ENCODE measurements around the gene RECK. TPM values are rescaled to one million over a fixed set of nuclear protein-coding genes. Genes with fewer than 3 reads are reported as not detected.

The RECK gene
- total RNA-seq, 1 experiment from 2014 or later = 13.2 TPM

DNA sequence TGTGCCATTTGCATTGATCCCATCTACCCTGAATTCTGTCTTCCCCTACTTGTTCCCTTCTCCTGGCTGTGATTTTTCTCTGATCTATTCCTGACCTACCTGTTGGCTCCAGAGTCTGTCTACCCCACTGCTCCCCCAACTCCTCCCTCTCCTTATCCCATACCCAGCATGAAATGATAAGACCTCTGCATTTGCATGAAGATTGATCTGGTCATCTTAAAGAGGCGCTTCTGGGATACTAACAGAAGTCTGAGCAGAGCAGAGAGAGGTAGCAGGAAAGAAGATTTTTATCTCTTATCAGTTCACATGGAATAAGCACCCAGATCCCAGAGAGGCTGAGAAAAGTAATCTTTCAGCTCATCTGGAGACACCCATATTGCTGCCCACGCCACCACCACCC is 81.5 kb downstream of the RECK start:
- H3K4me3 ChIP-seq (ENCODE audit: low read depth in 2 of 2, low read length in 2 of 2) = no peak overlapping the region
- no TSS peak for BruUV-seq (replicated peaks)
- CTCF ChIA-PET = interaction anchor here (1.1 kb wide), 1 partner anchor 16 kb away, joined by 4 read pairs; no protein-coding TSS in a partner anchor
- no peaks in the 10 kb centered on the region for H3K27me3 ChIP-seq (ENCODE audit: control insufficient read depth, insufficient read depth, low read length)
- no peak for DNase-seq (ENCODE audit: low read depth, low spot score)
- H3K4me1 ChIP-seq (ENCODE audit: control insufficient read depth, insufficient read depth, low read length) = no peaks in the 10 kb centered on the region
- no peaks in the 10 kb centered on the region for H3K9me3 ChIP-seq (ENCODE audit: control insufficient read depth, insufficient read depth, low read depth, low read length)
- intact Hi-C loops (cut with micrococcal nuclease; ENCODE audit: unreplicated experiment) (no loop called here), in situ Hi-C loops (cut with HindIII; ENCODE audit: low pct_unique_long_range_greater_than_20kb, low sequenced_read_pairs) (no loop called here)
- H3K27ac ChIP-seq (ENCODE audit: low read length) = no peak overlapping the region
- no peaks in the 10 kb centered on the region for H3K36me3 ChIP-seq (ENCODE audit: control insufficient read depth, insufficient read depth, low read length)
- POLR2A ChIA-PET = no interaction called here
- no peak for ATAC-seq
- TF ChIP-seq, protein P1, sequence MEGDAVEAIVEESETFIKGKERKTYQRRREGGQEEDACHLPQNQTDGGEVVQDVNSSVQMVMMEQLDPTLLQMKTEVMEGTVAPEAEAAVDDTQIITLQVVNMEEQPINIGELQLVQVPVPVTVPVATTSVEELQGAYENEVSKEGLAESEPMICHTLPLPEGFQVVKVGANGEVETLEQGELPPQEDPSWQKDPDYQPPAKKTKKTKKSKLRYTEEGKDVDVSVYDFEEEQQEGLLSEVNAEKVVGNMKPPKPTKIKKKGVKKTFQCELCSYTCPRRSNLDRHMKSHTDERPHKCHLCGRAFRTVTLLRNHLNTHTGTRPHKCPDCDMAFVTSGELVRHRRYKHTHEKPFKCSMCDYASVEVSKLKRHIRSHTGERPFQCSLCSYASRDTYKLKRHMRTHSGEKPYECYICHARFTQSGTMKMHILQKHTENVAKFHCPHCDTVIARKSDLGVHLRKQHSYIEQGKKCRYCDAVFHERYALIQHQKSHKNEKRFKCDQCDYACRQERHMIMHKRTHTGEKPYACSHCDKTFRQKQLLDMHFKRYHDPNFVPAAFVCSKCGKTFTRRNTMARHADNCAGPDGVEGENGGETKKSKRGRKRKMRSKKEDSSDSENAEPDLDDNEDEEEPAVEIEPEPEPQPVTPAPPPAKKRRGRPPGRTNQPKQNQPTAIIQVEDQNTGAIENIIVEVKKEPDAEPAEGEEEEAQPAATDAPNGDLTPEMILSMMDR (IDR thresholded peaks at IDR 0.05) = no peak
- TF ChIP-seq POLR2AphosphoS5 (IDR thresholded peaks at IDR 0.05; ENCODE audit: low read depth, low read length) (no peak), SIN3A (IDR thresholded peaks at IDR 0.05; ENCODE audit: borderline replicate concordance, insufficient read depth, low read depth, low read length) (no peak), TCF7L2 (IDR thresholded peaks at IDR 0.05; ENCODE audit: low read depth, low read length) (no peak)
- TF ChIP-seq, protein P2, sequence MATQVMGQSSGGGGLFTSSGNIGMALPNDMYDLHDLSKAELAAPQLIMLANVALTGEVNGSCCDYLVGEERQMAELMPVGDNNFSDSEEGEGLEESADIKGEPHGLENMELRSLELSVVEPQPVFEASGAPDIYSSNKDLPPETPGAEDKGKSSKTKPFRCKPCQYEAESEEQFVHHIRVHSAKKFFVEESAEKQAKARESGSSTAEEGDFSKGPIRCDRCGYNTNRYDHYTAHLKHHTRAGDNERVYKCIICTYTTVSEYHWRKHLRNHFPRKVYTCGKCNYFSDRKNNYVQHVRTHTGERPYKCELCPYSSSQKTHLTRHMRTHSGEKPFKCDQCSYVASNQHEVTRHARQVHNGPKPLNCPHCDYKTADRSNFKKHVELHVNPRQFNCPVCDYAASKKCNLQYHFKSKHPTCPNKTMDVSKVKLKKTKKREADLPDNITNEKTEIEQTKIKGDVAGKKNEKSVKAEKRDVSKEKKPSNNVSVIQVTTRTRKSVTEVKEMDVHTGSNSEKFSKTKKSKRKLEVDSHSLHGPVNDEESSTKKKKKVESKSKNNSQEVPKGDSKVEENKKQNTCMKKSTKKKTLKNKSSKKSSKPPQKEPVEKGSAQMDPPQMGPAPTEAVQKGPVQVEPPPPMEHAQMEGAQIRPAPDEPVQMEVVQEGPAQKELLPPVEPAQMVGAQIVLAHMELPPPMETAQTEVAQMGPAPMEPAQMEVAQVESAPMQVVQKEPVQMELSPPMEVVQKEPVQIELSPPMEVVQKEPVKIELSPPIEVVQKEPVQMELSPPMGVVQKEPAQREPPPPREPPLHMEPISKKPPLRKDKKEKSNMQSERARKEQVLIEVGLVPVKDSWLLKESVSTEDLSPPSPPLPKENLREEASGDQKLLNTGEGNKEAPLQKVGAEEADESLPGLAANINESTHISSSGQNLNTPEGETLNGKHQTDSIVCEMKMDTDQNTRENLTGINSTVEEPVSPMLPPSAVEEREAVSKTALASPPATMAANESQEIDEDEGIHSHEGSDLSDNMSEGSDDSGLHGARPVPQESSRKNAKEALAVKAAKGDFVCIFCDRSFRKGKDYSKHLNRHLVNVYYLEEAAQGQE (IDR thresholded peaks at IDR 0.05; ENCODE audit: insufficient read depth in 1 of 2, low read depth in 2 of 2, low read length in 1 of 2) = no peak

DNA sequence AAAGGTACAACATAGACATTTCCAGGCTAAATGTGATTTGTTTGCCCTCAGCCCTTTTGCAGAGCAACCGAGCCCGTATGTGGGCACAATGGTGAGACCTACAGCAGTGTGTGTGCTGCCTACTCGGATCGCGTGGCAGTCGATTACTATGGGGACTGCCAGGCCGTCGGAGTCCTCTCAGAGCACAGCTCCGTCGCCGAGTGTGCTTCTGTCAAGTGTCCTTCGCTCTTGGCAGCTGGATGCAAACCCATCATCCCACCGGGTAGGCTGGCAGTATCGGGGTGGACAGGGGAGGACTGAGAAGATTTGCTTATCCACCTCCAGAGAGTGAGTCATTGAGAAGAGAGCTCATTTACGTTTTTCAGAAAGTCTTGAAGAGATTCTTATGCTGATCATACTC is 82.0 kb downstream of the RECK start:
- ChIA-PET CTCF (interaction anchor here (0.5 to 1.1 kb wide), 3 partner anchors 16 to 479 kb away, joined by 4 to 8 read pairs (median 4); no protein-coding TSS in a partner anchor), POLR2A (no interaction called here)
- intact Hi-C loops (cut with micrococcal nuclease; ENCODE audit: unreplicated experiment) (no loop called here), in situ Hi-C loops (cut with HindIII; ENCODE audit: low pct_unique_long_range_greater_than_20kb, low sequenced_read_pairs) (no loop called here)
- no peak for ATAC-seq
- H3K4me1 ChIP-seq (ENCODE audit: control insufficient read depth, insufficient read depth, low read length) = no peaks in the 10 kb centered on the region
- H3K4me3 ChIP-seq (ENCODE audit: low read depth in 2 of 2, low read length in 2 of 2) = no peak overlapping the region
- no peak for DNase-seq (ENCODE audit: low read depth, low spot score)
- H3K36me3 ChIP-seq (ENCODE audit: control insufficient read depth, insufficient read depth, low read length) = no peaks in the 10 kb centered on the region
- no peaks in the 10 kb centered on the region for H3K27me3 ChIP-seq (ENCODE audit: control insufficient read depth, insufficient read depth, low read length)
- TF ChIP-seq POLR2AphosphoS5 (IDR thresholded peaks at IDR 0.05; ENCODE audit: low read depth, low read length) = no peak
- BruUV-seq (replicated peaks) = no TSS peak
- no peaks in the 10 kb centered on the region for H3K9me3 ChIP-seq (ENCODE audit: control insufficient read depth, insufficient read depth, low read depth, low read length)
- no peak overlapping the region for H3K27ac ChIP-seq (ENCODE audit: low read length)

DNA sequence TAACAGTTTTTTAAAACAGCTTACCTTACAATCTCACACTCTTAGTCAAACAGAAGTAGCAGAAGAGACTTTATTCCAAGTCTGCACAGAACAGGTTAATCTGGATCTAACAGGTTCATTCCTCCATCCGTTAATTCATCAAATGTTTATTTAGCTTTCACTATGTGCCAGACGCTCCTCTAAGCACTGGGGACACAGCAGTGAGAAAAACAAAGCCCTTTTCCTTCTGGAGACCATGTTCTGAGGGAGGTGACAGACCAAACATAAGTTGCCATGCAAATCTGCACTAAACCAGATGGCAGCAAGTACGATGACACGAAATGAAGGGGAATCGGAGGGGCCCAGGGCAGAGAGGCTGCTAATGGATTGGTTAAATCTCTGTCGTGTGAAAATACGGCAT is 82.8 kb downstream of the RECK start:
- ATAC-seq (no peak), DNase-seq (ENCODE audit: low read depth, low spot score) (no peak)
- Histone ChIP-seq H3K27me3 (ENCODE audit: control insufficient read depth, insufficient read depth, low read length) (no peaks in the 10 kb centered on the region), H3K36me3 (ENCODE audit: control insufficient read depth, insufficient read depth, low read length) (no peaks in the 10 kb centered on the region), H3K9me3 (ENCODE audit: control insufficient read depth, insufficient read depth, low read depth, low read length) (no peaks in the 10 kb centered on the region), H3K4me1 (ENCODE audit: control insufficient read depth, insufficient read depth, low read length) (no peaks in the 10 kb centered on the region), H3K4me3 (ENCODE audit: low read depth in 2 of 2, low read length in 2 of 2) (no peak overlapping the region), H3K27ac (ENCODE audit: low read length) (no peak overlapping the region)
- TF ChIP-seq, protein P2 (IDR thresholded peaks at IDR 0.05; ENCODE audit: insufficient read depth in 1 of 2, low read depth in 2 of 2, low read length in 1 of 2) = no peak
- TF ChIP-seq TCF7L2 (IDR thresholded peaks at IDR 0.05; ENCODE audit: low read depth, low read length) = no peak
- no peak for TF ChIP-seq SIN3A (IDR thresholded peaks at IDR 0.05; ENCODE audit: borderline replicate concordance, insufficient read depth, low read depth, low read length)
- no TSS peak for BruUV-seq (replicated peaks)
- in situ Hi-C loops (cut with HindIII; ENCODE audit: low pct_unique_long_range_greater_than_20kb, low sequenced_read_pairs) = no loop called here
- intact Hi-C loops (cut with micrococcal nuclease; ENCODE audit: unreplicated experiment) = no loop called here
- ChIA-PET CTCF (interaction anchor here (0.5 to 1.1 kb wide), 3 partner anchors 17 to 478 kb away, joined by 4 to 8 read pairs (median 4); no protein-coding TSS in a partner anchor), POLR2A (interaction anchor here (0.6 kb wide), 1 partner anchor 47 kb away, joined by 6 read pairs; no protein-coding TSS in a partner anchor)
